Gastroesophageal sphincter (tissue), 4 donors: ENCODE data around the gene DGKZ. TPM values are rescaled to one million over a fixed set of nuclear protein-coding genes. Genes with fewer than 3 reads are reported as not detected.

ENCODE experiments used
- ATAC-seq: fragments of 150-250 bp; one replicate; pipeline ENCODE4 v1.9.1; 2016; ENCODE audit warnings: mild to moderate bottlenecking, moderate library complexity
- H3K27ac ChIP-seq, 4 donors: fragments of 200-600 bp; sonication (generic) in 3 of 4; 1 replicate in 3 of 4; 2 replicates in 1 of 4; pipeline ENCODE4 v1.5.1; 2016 to 2019
- H3K27me3 ChIP-seq: fragments of 200-600 bp; sonication (generic); one replicate; pipeline ENCODE4 v1.5.1; 2019
- H3K36me3 ChIP-seq, 2 donors: fragments of 200-600 bp; sonication (generic); one replicate each; pipeline ENCODE4 v1.5.1; 2019; ENCODE audit warnings: control low read depth in 1 of 2
- H3K4me1 ChIP-seq, 3 donors: fragments of 200-600 bp; sonication (generic); 1 replicate in 2 of 3; 2 replicates in 1 of 3; pipeline ENCODE4 v1.5.1; 2016 to 2019; ENCODE audit warnings: control low read depth in 2 of 3
- H3K4me3 ChIP-seq, 2 donors: fragments of 200-600 bp; sonication (generic); one replicate each; pipeline ENCODE4 v1.5.1; 2019; ENCODE audit warnings: mild to moderate bottlenecking in 1 of 2, moderate library complexity in 1 of 2
- H3K9me3 ChIP-seq, 3 donors: fragments of 200-600 bp; sonication (generic); one replicate each; pipeline ENCODE4 v1.5.1; 2017 to 2019; ENCODE audit warnings: control low read depth in 2 of 3
- CTCF ChIP-seq, 4 experiments: fragments of 200-600 bp in 2 of 4; fragments of 450-650 bp in 2 of 4; sonication (generic) in 1 of 4; IDR thresholded peaks; one replicate each; pipeline ENCODE4 v1.5.1; 2017 to 2019; ENCODE audit warnings: antibody characterized with exemption in 4 of 4, mild to moderate bottlenecking in 2 of 4, moderate library complexity in 2 of 4
- EP300 ChIP-seq: sonication (generic); formaldehyde crosslinking; IDR thresholded peaks from one replicate; pipeline ENCODE4 v1.6.1; 2017; ENCODE audit warnings: antibody characterized with exemption, mild to moderate bottlenecking
- POLR2A ChIP-seq, 2 donors: fragments of 450-650 bp; IDR thresholded peaks; one replicate each; pipeline ENCODE4 v1.6.1; 2017; ENCODE audit warnings: antibody characterized with exemption in 2 of 2, mild to moderate bottlenecking in 2 of 2, moderate library complexity in 1 of 2
- POLR2AphosphoS5 ChIP-seq: sonication (generic); formaldehyde crosslinking; IDR thresholded peaks from one replicate; pipeline ENCODE4 v1.6.1; 2017; ENCODE audit warnings: antibody characterized with exemption
- WGBS, 2 donors: methylation state at CpG; one replicate each; pipeline ENCODE4 v1.1.5; 2018; ENCODE audit warnings: low coverage in 1 of 2; 5-methylcytosine and 5-hydroxymethylcytosine counted together
- total RNA-seq, 4 donors: library from RNA; depleted of rRNA; stranded (reverse); fragments of >200 nt; gene quantifications; one replicate each; pipeline ENCODE4 v1.1.0, GENCODE V29; 2016

Gene DGKZ
- total RNA-seq, 4 donors from 2014 or later = 39.2 to 78.8 (median 46.5) TPM

- no peak for ATAC-seq
Observed at GRCh38 chr11:46326813-46327416, 20.3 kb upstream of the DGKZ start.

DNA sequence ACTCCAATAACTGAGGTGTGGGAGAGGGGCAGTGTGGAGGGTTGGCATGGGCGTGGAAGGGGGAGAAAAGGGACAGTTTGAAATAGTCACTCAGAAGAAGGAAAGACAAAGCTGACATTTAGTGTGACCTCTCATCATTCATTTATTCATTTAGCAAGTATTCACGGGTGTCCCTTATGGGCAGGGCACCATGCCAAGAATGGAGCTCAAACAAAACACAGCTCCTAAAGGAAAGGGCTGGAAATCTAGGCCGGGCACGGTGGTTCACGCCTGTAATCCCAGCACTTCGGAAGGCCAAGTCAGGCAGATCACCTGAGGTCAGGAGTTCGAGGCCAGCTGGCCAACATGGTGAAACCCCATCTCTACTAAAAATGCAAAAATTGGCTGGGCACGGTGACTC lies 19.4 kb upstream of the DGKZ start:
- H3K4me1 ChIP-seq = peaks cover 0 to 19% (median 6%) of the 10 kb centered on the region in 3 donors
- TF ChIP-seq POLR2AphosphoS5 (no peak), EP300 (no peak), POLR2A (IDR thresholded peaks at IDR 0.05) (no peak), CTCF (IDR thresholded peaks at IDR 0.05) (no peak)
- H3K4me3 ChIP-seq = no peak overlapping the region
- WGBS, 2 donors = 42 to 45% methylated on average over 8 of the region's 8 CpGs
- no peak overlapping the region for H3K27ac ChIP-seq
- no peaks in the 10 kb centered on the region for H3K36me3 ChIP-seq
- H3K27me3 ChIP-seq = peaks cover 33% of the 10 kb centered on the region
- no peak for ATAC-seq
- no peaks in the 10 kb centered on the region for H3K9me3 ChIP-seq

More at GRCh38 chr11:46326813-46327416, 20.3 kb upstream of the DGKZ start:
- Histone ChIP-seq H3K9me3 (no peaks in the 10 kb centered on the region), H3K4me3 (no peak overlapping the region), H3K4me1 (peaks cover 0 to 11% (median 0%) of the 10 kb centered on the region in 3 donors), H3K27ac (no peak overlapping the region), H3K36me3 (no peaks in the 10 kb centered on the region), H3K27me3 (peaks cover 24% of the 10 kb centered on the region)
- 92 to 96% methylated on average over 6 to 9 of the region's 10 CpGs for WGBS, 2 donors
- TF ChIP-seq EP300 (no peak), CTCF (IDR thresholded peaks at IDR 0.05) (no peak), POLR2A (IDR thresholded peaks at IDR 0.05) (no peak)

- ATAC-seq = no peak
- TF ChIP-seq CTCF (IDR thresholded peaks at IDR 0.05) (no peak), EP300 (no peak), POLR2A (IDR thresholded peaks at IDR 0.05) (no peak)
- Histone ChIP-seq H3K27ac (no peak overlapping the region), H3K36me3 (no peaks in the 10 kb centered on the region), H3K4me3 (no peak overlapping the region), H3K27me3 (peaks cover 48% of the 10 kb centered on the region), H3K4me1 (peaks cover 0 to 30% (median 12%) of the 10 kb centered on the region in 3 donors), H3K9me3 (no peaks in the 10 kb centered on the region)
- 48 to 67% methylated on average over 2 to 4 of the region's 5 CpGs for WGBS, 2 donors
Observed at GRCh38 chr11:46330154-46330553, 17.1 kb upstream of the DGKZ start.

GRCh38 chr11:46330563-46331281 lies 16.5 kb upstream of the DGKZ start:
- ATAC-seq = no peak
- Histone ChIP-seq H3K9me3 (no peaks in the 10 kb centered on the region), H3K36me3 (no peaks in the 10 kb centered on the region), H3K4me1 (peaks cover 0 to 30% (median 12%) of the 10 kb centered on the region in 3 donors), H3K4me3 (no peak overlapping the region), H3K27ac (no peak overlapping the region), H3K27me3 (peaks cover 48% of the 10 kb centered on the region)
- TF ChIP-seq POLR2AphosphoS5 = no peak
- TF ChIP-seq EP300 = no peak
- TF ChIP-seq POLR2A (IDR thresholded peaks at IDR 0.05) = no peak
- TF ChIP-seq CTCF (IDR thresholded peaks at IDR 0.05) = no peak
- WGBS, 2 donors = 50 to 56% methylated on average over 6 to 10 of the region's 11 CpGs
